Astrocyte of the spinal cord (primary cell): ENCODE data around the gene LHPP.

Source experiments
- DNase-seq: peaks from one replicate; pipeline ENCODE4 v3.0.0; 2011; ENCODE audit warnings: low read depth, low spot score
- H3K4me3 ChIP-seq: 2 replicates; pipeline ENCODE4 v1.5.1; 2011; ENCODE audit warnings: low read depth, mild to moderate bottlenecking, low read length, moderate library complexity
- in situ Hi-C: cut with HindIII; loops from 2 replicates; pipeline ENCODE4 v1.10.0; 2017; ENCODE audit warnings: low sequenced_read_pairs
- TF ChIP-seq, protein P1 (sequence below): IDR thresholded peaks from 2 replicates; pipeline ENCODE4 v1.5.1; 2012; ENCODE audit warnings: low read depth, mild to moderate bottlenecking, low read length, inconsistent platforms

LHPP gene

DNA sequence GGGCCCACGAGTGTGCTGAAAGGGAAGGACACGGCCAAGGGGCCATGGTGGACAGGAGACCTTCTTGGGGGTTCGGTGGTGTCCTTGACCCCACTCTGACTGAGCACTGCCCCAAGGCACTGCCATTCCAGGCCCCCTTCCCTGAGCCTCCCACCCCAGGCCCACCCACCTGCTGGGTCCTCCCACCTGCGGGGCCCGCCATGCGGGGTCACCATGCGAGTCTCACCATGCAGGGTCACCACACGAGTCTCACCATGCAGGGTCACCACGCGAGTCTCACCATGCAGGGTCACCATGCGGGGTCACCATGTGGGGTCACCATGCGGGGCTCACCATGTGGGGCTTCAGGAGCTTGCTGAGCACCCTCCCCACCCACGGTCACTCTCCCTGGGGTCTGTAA lies 76.3 kb downstream of the LHPP start:
- in situ Hi-C loops = no loop called here
- no peak for DNase-seq
- no peak overlapping the region for H3K4me3 ChIP-seq
- TF ChIP-seq, protein P1, sequence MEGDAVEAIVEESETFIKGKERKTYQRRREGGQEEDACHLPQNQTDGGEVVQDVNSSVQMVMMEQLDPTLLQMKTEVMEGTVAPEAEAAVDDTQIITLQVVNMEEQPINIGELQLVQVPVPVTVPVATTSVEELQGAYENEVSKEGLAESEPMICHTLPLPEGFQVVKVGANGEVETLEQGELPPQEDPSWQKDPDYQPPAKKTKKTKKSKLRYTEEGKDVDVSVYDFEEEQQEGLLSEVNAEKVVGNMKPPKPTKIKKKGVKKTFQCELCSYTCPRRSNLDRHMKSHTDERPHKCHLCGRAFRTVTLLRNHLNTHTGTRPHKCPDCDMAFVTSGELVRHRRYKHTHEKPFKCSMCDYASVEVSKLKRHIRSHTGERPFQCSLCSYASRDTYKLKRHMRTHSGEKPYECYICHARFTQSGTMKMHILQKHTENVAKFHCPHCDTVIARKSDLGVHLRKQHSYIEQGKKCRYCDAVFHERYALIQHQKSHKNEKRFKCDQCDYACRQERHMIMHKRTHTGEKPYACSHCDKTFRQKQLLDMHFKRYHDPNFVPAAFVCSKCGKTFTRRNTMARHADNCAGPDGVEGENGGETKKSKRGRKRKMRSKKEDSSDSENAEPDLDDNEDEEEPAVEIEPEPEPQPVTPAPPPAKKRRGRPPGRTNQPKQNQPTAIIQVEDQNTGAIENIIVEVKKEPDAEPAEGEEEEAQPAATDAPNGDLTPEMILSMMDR = no peak

DNA sequence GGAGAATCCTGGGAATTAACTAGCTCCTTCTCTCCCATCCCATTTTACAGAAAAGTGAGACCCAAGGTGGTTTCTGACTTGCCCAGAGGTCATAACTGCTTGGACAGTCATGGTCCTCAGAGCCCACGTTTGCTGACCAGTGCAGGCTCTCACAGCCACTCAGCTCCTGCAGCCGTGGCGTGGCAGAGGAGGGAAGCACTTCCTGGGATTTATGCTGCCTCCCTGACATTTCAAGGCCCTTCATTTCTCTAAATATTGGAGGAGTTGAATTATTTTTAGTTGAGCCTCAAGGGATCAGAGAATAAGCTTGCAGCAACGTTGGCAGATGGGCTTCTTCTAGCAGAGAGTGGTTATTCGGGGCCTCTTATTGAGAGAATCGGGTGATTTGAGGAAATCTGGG lies 77.1 kb downstream of the LHPP start:
- TF ChIP-seq, protein P1 = no peak
- in situ Hi-C loops = no loop called here
- DNase-seq = no peak
- no peak overlapping the region for H3K4me3 ChIP-seq

DNA sequence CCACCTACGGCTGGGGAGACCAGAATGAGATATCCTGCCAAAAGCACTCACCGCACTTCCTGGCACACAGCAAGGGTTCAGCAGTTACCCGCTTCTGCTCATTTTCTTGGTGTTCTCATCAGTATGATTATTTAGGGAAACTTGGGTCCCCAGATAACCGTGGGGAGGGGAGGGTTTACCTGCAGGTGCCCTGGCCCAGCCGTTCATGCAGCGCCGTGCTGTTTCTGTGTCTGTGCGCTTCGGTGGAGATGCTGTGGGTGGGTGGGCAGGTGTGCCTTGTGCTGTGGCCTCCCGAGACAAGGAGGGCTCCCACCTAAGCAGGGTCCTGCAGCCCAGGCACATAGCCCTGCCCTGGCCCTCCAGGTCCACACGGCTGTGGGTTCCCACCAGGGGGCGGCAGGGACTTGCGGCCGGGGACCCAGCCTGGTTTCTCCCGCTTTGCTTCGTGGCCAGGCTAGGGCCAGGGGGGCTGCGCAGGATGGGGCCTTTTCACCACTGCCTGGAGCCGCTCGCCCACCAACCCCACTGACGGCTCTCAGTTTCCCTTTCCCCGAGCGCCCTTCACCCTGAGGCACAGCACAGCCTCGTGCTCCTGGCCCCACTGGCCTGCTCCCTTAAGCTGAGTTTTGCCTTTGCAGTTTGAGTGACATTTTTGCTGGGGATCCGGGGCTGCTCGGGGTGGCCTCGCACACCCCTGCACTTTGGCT lies 78.5 kb downstream of the LHPP start:
- DNase-seq = peak; percentile 27
- no peak overlapping the region for H3K4me3 ChIP-seq
- in situ Hi-C loops = no loop called here
- TF ChIP-seq, protein P1 = peak; percentile 78

DNA sequence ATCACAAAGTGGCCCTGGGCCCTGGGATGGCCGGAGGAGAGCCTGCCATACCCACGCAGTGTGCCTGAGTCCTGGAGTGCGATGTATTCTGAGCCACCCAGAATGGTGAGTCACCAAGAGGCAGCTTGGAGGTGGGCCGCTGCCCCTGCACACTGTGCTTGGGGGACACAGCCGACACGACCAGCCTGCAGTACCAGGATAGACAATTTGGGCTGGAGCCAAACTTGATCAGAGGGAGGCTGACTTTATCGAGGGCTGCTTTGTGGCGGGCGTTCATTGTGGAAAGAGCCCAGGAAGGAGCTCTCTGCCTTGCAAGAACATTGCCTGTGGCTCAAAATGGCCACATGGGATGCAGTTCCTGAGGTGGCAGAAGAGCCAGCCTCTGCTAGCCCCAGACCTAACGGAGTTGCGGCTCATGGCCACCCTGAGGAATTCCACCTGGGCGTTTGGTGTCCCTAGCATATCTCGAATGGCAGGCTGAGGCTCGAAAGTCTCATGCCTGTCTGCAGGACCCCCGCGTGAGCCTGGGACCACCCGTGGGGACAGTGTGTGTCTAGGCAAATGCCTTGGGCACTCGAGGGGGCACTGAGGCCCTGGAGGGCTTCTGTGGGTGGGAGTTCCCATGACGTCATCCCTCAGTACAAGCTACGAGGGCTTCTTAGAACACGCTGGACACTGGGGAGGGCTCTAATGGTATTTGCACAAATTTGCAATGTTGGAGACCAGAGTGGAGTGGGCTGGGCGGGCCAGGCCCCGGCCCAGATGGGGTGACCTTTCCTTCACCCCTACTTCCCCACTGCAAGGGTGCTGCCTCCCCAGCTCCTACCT lies 79.7 kb downstream of the LHPP start:
- in situ Hi-C loops = no loop called here
- H3K4me3 ChIP-seq = no peak overlapping the region
- no peak for DNase-seq
- TF ChIP-seq, protein P1 = no peak

DNA sequence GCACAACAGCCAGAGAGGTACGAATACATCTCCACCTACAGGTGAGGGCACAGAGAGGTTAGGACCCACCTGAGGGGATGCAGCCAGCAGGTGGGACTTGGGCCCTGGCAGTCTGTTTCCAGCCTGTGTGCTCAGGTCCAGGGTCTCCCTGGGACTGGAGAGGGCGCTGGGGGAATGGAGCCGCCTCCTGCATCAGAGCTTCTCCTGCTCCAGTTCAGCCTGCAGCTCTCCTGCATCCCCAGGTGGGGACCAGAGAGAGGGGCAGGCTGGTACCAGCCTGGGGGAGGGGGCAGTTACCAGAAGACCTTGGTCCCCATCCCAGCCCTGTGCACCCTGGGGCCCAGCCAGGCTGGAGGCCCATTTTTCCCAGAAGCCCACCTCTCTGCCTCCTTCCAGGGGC lies 80.7 kb downstream of the LHPP start:
- TF ChIP-seq, protein P1 = no peak
- in situ Hi-C loops = no loop called here
- DNase-seq = no peak
- no peak overlapping the region for H3K4me3 ChIP-seq

DNA sequence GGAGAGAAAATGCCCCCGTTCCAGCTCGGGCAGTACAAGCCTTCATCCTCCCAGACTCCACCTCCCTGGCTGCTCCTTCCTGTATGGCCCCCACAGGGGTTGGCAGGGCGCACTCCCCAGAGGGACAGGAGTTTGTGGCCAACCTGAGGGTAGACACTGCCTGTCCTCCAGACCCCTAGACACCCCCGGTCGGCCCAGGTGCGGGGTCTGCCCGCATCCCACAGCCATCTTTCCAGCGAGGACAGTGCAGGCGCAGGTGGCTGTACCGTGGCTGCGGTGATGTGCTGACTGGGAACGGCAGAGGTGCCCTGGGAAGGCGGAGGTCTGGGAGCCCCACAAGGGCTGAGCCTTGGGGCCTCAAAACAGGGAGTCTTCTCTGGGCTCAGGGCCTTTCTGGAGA lies 81.5 kb downstream of the LHPP start:
- TF ChIP-seq, protein P1 = no peak

More for the DNA sequence above, 81.5 kb downstream of the LHPP start:
- H3K4me3 ChIP-seq = no peak overlapping the region
- no peak for DNase-seq
- in situ Hi-C loops = no loop called here
